ENCODE data around the gene ZNF331. TPM values are rescaled to one million over a fixed set of nuclear protein-coding genes. Genes with fewer than 3 reads are reported as not detected.

The ZNF331 gene
- total RNA-seq, 1 experiment from 2014 or later: 56.7 TPM

DNA sequence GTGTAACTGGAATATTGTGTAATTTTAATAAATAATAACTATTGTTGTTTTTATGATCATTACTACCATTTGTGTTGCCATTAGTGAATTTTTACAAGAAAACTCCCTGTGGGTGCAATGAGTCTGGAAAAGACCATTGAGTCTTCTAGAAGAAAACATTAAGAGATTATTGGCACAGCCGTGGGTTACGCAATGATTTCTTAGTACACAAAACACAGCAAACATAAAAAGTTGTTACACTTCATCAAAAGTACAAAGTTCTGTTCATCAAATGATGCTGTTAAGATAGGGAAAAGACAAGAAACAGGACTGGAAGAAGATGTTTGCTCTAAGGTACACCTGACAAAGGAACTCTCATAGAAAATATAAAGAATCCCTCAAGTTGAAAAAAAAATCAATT lies 41.6 kb downstream of the ZNF331 start:
- H3K4me3 Mint-ChIP-seq: no peak overlapping the region
- H3K27ac Mint-ChIP-seq: peak overlapping the region; percentile 51
- TF ChIP-seq, protein P1, sequence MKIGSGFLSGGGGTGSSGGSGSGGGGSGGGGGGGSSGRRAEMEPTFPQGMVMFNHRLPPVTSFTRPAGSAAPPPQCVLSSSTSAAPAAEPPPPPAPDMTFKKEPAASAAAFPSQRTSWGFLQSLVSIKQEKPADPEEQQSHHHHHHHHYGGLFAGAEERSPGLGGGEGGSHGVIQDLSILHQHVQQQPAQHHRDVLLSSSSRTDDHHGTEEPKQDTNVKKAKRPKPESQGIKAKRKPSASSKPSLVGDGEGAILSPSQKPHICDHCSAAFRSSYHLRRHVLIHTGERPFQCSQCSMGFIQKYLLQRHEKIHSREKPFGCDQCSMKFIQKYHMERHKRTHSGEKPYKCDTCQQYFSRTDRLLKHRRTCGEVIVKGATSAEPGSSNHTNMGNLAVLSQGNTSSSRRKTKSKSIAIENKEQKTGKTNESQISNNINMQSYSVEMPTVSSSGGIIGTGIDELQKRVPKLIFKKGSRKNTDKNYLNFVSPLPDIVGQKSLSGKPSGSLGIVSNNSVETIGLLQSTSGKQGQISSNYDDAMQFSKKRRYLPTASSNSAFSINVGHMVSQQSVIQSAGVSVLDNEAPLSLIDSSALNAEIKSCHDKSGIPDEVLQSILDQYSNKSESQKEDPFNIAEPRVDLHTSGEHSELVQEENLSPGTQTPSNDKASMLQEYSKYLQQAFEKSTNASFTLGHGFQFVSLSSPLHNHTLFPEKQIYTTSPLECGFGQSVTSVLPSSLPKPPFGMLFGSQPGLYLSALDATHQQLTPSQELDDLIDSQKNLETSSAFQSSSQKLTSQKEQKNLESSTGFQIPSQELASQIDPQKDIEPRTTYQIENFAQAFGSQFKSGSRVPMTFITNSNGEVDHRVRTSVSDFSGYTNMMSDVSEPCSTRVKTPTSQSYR (CRISPR knock-in tag; IDR thresholded peaks at IDR 0.05): no peak
- TF ChIP-seq, protein P2, sequence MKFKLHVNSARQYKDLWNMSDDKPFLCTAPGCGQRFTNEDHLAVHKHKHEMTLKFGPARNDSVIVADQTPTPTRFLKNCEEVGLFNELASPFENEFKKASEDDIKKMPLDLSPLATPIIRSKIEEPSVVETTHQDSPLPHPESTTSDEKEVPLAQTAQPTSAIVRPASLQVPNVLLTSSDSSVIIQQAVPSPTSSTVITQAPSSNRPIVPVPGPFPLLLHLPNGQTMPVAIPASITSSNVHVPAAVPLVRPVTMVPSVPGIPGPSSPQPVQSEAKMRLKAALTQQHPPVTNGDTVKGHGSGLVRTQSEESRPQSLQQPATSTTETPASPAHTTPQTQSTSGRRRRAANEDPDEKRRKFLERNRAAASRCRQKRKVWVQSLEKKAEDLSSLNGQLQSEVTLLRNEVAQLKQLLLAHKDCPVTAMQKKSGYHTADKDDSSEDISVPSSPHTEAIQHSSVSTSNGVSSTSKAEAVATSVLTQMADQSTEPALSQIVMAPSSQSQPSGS (CRISPR knock-in tag; IDR thresholded peaks at IDR 0.05; ENCODE audit: borderline replicate concordance, low read depth): no peak
- TF ChIP-seq FOXJ3 (CRISPR knock-in tag; IDR thresholded peaks at IDR 0.05; ENCODE audit: borderline replicate concordance) (no peak), FOXP1 (CRISPR knock-in tag; IDR thresholded peaks at IDR 0.05; ENCODE audit: borderline replicate concordance) (no peak), NR1H2 (CRISPR knock-in tag; IDR thresholded peaks at IDR 0.05) (no peak), ZNF121 (CRISPR knock-in tag; IDR thresholded peaks at IDR 0.05) (no peak), ZBTB43 (CRISPR knock-in tag; IDR thresholded peaks at IDR 0.05) (no peak), SOX15 (CRISPR knock-in tag; IDR thresholded peaks at IDR 0.05) (no peak), TCF7 (CRISPR knock-in tag; IDR thresholded peaks at IDR 0.05; ENCODE audit: low read depth) (no peak), ZNF263 (CRISPR knock-in tag; IDR thresholded peaks at IDR 0.05; ENCODE audit: low read depth) (no peak), GABPB1 (CRISPR knock-in tag; IDR thresholded peaks at IDR 0.05) (no peak)
- TF ChIP-seq, protein P3, sequence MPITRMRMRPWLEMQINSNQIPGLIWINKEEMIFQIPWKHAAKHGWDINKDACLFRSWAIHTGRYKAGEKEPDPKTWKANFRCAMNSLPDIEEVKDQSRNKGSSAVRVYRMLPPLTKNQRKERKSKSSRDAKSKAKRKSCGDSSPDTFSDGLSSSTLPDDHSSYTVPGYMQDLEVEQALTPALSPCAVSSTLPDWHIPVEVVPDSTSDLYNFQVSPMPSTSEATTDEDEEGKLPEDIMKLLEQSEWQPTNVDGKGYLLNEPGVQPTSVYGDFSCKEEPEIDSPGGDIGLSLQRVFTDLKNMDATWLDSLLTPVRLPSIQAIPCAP (CRISPR knock-in tag; IDR thresholded peaks at IDR 0.05): no peak
- peaks cover 20% of the 10 kb centered on the region for H3K4me1 Mint-ChIP-seq
- CTCF ChIA-PET: no interaction called here
- peaks cover 27% of the 10 kb centered on the region for H3K9me3 Mint-ChIP-seq
- no peak for ATAC-seq
- POLR2A ChIA-PET: no interaction called here
- peaks cover 51% of the 10 kb centered on the region for H3K36me3 Mint-ChIP-seq
- DNase-seq (ENCODE audit: low spot score): no peak
- no peaks in the 10 kb centered on the region for H3K27me3 Mint-ChIP-seq (ENCODE audit: low read depth)

GRCh38 chr19:53580871-53581835 lies 43.2 kb downstream of the ZNF331 start:
- CTCF ChIA-PET: interaction anchor here (0.5 to 3.9 kb wide), 9 partner anchors 12 to 449 kb away, joined by 3 to 22 read pairs (median 5); no protein-coding TSS in a partner anchor
- Mint-ChIP-seq H3K4me3 (no peak overlapping the region), H3K9me3 (peaks cover 28% of the 10 kb centered on the region), H3K36me3 (peaks cover 38% of the 10 kb centered on the region), H3K27ac (peak overlapping the region; percentile 91), H3K4me1 (peaks cover 20% of the 10 kb centered on the region), H3K27me3 (ENCODE audit: low read depth) (no peaks in the 10 kb centered on the region)
- TF ChIP-seq MAX (CRISPR knock-in tag; IDR thresholded peaks at IDR 0.05) (0 out of 2 replicates have a peak, but pooled peaks have one; percentile 13), NFE2L1 (CRISPR knock-in tag; IDR thresholded peaks at IDR 0.05) (no peak), ZNF263 (CRISPR knock-in tag; IDR thresholded peaks at IDR 0.05; ENCODE audit: low read depth) (0 out of 2 replicates have a peak, but pooled peaks have one; percentile 17)
- TF ChIP-seq, protein P4, sequence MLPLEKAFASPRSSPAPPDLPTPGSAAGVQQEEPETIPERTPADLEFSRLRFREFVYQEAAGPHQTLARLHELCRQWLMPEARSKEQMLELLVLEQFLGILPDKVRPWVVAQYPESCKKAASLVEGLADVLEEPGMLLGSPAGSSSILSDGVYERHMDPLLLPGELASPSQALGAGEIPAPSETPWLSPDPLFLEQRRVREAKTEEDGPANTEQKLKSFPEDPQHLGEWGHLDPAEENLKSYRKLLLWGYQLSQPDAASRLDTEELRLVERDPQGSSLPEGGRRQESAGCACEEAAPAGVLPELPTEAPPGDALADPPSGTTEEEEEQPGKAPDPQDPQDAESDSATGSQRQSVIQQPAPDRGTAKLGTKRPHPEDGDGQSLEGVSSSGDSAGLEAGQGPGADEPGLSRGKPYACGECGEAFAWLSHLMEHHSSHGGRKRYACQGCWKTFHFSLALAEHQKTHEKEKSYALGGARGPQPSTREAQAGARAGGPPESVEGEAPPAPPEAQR (CRISPR knock-in tag; IDR thresholded peaks at IDR 0.05): 0 out of 2 replicates have a peak, but pooled peaks have one; percentile 68
- POLR2A ChIA-PET: interaction anchor here (1.0 kb wide), 2 partner anchors 14 to 78 kb away, joined by 3 read pairs; no protein-coding TSS in a partner anchor
- DNase-seq (ENCODE audit: low spot score) (peak; percentile 22), ATAC-seq (peak; percentile 72)

All from WTC11 (cell line).